Fibroblast of skin of right biceps (primary cell): ENCODE measurements around the gene MAST4.

Experiments used
- DNase-seq: peaks from one replicate; pipeline ENCODE4 v3.0.0-alpha.2; 2013

Gene MAST4

GRCh38 chr5:67003685-67003934 is 407.4 kb downstream of the MAST4 start:
- no peak for DNase-seq

DNA sequence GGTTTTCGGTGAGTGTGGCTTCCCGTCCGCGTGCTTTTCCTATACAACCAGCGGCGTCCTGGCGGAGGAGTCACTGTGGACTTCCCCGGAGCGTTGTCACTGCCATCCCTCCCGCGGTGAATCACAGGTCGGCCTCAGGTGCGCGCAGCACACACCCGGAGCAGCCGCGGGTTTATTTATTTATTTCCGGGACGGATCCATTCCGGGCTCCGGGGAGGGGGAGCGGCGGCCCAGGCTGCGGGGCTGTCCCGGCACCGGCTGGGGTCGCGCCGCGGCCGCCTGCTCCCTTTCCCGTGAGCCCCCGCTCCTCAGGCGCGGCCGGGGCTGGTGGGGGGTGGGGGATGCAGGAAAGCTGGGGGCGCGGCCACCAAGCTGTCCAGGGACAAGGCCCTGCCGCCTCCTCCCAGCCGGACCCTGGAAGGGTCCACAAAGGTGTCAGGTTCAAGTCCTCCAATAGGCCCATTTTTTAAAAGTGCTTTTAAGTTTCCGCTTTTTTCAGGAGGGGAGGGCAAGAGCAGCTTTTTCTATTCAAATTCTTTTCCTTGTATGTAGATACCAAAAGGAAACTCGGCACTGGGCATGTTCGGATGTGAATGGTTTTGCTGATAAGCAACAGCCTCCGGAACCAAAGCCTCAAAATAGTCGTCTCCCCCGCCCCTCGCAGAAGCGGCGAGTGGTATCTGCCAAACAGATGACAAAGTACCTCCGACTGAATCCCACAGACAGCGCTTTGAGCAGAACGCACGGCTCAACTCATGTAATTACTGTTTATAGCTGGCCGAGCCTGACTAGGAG is 407.9 kb downstream of the MAST4 start:
- peak; percentile 84 for DNase-seq

- DNase-seq: no peak
These were observed 408.6 kb downstream of the MAST4 start for GRCh38 chr5:67004730-67005350.

- DNase-seq: no peak
These were observed 409.7 kb downstream of the MAST4 start for GRCh38 chr5:67005737-67006499.

- DNase-seq: no peak
These were observed 410.3 kb downstream of the MAST4 start for GRCh38 chr5:67006500-67006848.

DNA sequence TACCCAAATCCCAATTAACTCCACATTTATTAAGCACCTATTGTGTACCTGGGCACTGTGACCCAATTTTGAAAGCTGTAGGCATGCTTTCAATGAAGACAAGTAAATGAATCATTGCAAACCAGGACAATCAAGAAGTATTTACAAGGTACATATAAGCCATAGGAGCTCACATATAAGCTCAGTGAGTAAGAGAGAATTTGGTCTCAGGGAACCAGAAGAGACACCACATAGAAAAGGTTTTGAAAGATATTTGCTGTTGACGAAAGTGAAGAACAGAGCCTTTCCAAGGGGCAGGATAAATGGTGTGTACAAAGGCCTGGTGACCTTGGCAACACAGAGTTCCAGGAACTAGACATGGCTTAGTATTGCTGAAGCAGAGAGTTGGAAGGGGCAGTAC is 412.8 kb downstream of the MAST4 start:
- no peak for DNase-seq

DNA sequence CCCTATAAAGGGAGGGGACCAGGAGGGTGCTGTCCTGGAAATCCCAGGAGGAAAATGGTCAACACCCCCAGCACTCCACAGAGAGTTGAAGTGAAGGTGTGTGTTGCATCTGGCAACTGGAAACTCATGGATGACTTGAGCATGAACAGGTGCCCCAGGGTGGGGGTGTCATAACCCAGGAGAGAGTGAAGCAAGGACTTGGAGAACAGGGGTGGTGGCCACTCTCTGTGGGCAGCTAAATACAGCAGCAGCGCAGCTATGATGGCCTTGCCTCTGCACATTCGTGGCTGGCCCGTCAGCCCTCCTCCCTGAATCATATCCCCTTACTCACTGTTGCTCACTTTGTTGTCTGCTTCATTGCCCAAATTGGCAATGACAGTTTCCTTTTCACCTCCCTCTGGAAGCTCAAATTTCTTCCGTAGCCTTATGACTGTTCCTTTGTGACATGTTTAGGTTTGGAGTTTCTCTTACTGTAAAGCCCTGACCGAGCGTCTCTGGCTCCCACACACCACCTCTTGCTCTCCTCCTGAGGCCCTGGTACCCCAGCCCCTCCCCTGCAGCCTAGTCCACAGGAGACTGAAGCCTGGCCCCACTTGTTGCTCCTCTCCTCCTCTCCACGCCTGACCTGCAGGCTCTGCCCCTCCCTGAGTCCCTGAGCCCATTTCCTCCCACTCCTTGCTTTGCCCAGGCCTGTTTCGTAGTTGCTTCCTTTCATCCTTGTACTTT is 414.7 kb downstream of the MAST4 start:
- peak; percentile 86 for DNase-seq

- DNase-seq: no peak
These were observed 415.2 kb downstream of the MAST4 start for GRCh38 chr5:67011422-67011821.

DNA sequence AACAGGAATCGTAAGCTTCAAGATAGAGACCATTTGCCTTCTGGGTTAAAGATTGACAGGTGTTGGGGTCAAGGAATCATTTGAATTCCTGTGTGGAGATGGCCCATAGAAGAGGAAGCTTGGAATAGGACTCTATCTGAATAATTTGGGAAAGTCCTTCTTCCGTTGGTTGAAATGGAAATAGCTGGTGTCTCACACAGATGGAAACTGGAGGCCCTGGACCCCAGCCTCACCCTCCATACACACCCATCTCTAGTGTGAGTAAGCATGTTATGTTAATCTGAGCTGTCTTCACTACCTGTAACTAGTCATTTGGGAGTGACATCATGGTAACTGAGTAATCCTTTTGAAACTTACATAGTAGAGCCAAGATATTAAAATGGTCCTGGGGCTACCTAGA is 416.0 kb downstream of the MAST4 start:
- peak; percentile 58 for DNase-seq

GRCh38 chr5:67013719-67014118 is 417.5 kb downstream of the MAST4 start:
- DNase-seq: no peak

GRCh38 chr5:67014191-67014590 is 418.0 kb downstream of the MAST4 start:
- DNase-seq: no peak

DNA sequence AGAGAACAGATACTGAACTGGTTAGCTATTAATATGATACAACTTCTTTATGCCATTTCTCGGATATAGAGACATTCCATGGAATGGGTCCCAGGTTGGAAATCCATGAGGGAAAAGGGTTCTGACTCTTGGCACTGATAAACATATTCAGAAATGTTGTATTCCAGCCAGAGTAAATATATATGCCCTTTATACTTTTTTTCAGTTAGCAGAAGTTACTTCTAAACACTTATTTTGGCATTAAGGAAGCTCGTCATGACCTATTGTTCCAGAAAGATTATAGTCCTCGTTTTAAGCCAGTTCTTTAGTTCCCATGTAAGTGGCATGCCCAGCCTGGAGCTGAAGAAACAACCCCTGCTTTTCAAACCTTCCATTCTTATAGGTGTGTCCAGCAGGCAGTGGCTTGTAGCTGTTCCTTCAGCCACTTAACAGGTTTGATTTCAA is 418.8 kb downstream of the MAST4 start:
- DNase-seq: no peak

GRCh38 chr5:67015541-67016191 is 419.5 kb downstream of the MAST4 start:
- DNase-seq: peak; percentile 74

DNA sequence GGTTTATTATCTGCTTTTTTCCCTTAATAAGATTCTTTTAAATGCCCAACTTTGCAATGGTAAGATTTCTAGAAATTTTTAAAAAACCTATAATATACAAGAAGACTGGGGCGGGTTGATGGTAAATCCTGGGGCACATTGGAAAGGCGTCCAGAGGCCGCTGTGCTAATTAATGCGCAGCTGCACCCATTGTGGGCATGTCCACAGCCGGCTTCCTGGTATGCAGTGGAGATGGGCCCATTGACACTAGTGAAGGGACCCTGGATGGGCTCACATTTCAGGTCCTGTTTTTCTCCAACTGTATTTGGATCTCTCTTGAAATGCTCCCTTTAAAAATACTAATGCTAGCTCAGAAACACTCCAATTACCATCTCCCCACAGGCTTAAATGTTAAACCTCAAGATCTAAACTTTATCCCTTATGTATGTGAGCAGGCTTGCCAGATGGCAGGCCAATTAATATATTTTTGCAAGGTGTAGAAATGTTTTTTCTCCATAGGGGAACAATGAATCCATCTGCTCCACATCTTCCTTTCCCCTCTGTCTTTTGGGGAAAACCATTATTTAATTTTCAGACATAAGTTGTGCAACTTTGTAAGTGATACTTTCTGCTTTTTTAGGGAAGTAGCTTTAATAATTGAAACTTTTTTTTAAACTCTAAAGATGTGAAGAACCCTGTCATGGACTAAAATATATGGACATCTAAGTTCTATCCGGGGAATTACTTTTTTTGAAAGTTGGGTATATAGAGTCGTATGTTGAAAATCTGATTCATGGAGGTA is 423.1 kb downstream of the MAST4 start:
- DNase-seq: no peak

GRCh38 chr5:67020096-67020615 is 424.0 kb downstream of the MAST4 start:
- DNase-seq: peak; percentile 52

DNA sequence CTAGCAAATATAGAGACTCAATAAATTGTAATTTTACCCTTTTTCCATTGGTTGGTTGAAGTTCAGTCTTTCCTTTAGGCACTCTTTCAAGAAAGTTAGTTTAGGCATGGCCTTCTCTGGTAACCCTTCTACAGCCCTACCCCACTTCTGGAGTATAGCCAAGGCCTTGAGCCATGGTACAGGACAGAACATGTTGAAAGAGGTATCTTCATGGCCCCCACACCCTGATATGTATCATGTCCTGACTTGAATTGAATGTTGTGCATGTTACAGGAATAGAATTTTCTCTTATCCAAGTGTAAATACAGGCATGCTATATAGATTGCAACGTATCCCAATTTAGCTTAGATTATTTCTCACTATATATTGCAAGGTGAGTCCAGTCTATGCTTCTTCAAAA is 424.8 kb downstream of the MAST4 start:
- DNase-seq: no peak

GRCh38 chr5:67021521-67021920 is 425.3 kb downstream of the MAST4 start:
- no peak for DNase-seq

DNA sequence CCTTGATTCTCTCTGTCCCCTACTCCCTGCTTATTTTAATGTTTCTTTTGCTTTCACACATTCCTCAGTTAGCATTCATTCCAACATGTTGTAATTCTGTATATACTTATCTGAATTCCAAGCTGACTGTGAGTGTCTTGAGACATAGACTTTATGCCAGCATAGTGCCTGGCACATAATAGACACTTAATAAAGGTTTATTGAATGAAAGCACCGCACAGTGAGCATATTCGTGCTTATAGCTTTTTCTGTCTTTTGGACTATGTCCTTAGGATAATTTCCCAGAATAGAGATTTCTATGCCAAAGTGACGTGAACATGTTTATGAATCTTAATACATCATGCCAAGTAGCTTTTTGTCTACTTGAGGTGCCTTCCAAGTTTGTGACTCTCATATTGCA is 425.8 kb downstream of the MAST4 start:
- DNase-seq: no peak

- DNase-seq: no peak
These were observed 429.3 kb downstream of the MAST4 start for GRCh38 chr5:67025457-67025856.

- DNase-seq: no peak
These were observed 430.1 kb downstream of the MAST4 start for GRCh38 chr5:67026278-67026677.

DNA sequence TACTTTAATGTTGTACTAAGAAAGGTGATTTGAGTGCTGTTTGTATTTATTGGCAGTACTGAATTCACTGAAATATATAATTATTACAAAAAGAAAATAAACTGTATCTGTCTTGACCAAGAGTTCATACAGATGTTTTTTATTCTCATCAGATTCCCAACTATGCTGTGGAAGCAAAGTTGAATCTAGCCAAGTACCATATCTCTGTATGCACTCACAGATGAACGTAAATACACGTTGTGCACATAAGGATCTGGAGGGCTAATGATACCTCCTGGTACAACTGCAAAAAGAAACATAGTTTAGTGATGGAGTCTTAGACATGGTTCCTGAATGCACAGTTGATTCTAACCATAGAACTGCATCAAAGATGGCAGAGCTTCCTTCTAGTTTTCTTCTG is 431.0 kb downstream of the MAST4 start:
- DNase-seq: no peak

DNA sequence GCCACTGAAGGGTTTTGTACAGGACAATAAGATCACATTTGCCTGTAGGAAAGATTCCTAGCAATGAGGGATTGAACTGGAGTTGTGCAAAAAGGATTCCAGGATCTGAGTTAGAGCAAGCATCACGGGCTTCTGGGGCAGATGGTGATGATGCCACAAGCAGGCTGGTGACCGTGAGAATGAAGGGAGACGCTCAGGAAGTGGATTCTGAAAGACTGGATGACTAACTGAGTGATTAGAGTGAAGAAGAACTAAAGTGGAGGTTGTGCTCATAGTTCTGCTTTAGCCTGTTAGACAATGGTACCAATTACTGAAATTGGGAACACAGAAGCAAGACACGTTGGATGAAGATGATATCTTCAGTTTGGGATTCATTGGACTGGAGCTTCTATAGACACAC is 432.2 kb downstream of the MAST4 start:
- no peak for DNase-seq
